Fibroblast of villous mesenchyme (primary cell): ENCODE data around the gene DCAF8. TPM values are rescaled to one million over a fixed set of nuclear protein-coding genes. Genes with fewer than 3 reads are reported as not detected.
"Not testable (repeated sequence)": the region's sequence is repeated elsewhere in the genome, so short reads cannot be mapped to it uniquely, and the experiment has no call there.

ENCODE experiments used
- DNase-seq: peaks from one replicate; pipeline ENCODE4 v3.0.0-alpha.2; 2010; ENCODE audit warnings: low read depth
- H3K4me3 ChIP-seq: 2 replicates; pipeline ENCODE4 v1.5.1; 2011; ENCODE audit warnings: low read depth, mild to moderate bottlenecking, low read length
- total RNA-seq: library from RNA; depleted of rRNA; stranded (reverse); fragments of >200 nt; gene quantifications from 2 replicates; pipeline ENCODE4 v1.2.3, GENCODE V29; 2012
- TF ChIP-seq, protein P1 (sequence below): IDR thresholded peaks from 2 replicates; pipeline ENCODE4 v1.5.1; 2012; ENCODE audit warnings: low read depth, mild to moderate bottlenecking, low read length; ENCODE audit not compliant: insufficient read depth

The DCAF8 gene
- total RNA-seq, 1 donor: 75.1 TPM

DNA sequence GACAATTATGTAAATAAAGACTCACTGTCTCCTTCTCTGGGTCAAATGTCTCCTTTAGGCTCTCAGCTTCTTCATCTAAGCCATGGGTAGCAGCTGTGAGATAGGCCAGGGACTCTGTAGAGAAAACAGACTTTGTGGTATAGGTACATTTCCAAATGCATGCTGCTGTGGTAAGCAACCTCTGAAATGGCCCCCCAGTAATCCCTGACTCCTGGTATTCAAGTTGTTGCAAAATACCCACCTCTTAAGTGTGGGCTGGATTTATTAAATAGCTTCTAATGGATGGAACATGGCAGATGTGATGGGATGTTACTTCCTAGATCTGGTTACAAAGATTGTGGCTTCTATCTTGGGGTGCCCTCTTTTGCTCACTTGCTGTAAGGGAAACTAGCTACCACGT is 33.7 kb upstream of the DCAF8 start:
- no peak overlapping the region for H3K4me3 ChIP-seq
- DNase-seq: peak; percentile 33
- TF ChIP-seq, protein P1, sequence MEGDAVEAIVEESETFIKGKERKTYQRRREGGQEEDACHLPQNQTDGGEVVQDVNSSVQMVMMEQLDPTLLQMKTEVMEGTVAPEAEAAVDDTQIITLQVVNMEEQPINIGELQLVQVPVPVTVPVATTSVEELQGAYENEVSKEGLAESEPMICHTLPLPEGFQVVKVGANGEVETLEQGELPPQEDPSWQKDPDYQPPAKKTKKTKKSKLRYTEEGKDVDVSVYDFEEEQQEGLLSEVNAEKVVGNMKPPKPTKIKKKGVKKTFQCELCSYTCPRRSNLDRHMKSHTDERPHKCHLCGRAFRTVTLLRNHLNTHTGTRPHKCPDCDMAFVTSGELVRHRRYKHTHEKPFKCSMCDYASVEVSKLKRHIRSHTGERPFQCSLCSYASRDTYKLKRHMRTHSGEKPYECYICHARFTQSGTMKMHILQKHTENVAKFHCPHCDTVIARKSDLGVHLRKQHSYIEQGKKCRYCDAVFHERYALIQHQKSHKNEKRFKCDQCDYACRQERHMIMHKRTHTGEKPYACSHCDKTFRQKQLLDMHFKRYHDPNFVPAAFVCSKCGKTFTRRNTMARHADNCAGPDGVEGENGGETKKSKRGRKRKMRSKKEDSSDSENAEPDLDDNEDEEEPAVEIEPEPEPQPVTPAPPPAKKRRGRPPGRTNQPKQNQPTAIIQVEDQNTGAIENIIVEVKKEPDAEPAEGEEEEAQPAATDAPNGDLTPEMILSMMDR: no peak

DNA sequence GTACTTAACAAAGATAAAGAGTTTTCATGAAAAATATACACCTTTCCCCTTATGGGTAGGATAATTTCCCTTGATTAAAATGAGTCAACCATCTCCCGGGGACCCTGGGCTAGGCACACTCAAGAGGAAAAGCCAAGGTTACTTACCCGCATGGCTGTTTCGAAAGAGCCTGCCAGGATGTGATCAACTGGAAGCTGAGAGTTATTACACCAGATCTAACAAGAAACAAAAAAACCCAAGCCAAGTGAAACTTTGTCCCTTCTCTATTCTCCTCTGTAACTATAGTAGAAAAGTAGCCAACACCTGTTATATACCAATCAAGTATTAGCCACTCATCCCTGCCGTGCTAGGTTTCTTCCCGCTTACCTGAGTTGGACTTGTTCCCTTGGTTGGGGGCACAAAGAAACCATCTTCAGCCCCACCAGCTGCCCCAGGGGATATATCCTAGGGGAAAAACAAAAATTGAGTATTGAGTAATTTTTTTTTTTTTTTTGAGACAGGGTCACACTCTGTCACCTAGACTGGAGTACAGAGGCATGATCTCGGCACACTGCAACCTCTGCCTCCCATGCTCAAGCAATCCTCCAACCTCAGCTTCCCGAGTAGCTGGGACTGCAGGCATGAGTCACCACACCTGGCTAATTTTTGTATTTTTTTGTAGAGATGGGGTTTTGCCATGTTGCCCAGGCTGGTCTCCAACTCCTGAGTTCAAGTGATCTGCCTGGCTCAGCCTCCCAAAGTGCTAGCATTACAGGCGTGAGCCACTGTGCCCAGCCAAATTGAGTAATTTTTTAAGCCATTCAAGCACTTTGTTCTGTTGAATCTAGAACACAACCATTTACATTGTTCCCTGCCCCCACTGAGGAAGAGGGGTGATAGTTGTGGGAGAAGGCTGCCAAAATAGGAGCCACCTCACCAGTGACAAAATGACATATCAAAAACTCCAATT is 30.9 kb upstream of the DCAF8 start:
- no peak for DNase-seq
- TF ChIP-seq, protein P1: no peak
- H3K4me3 ChIP-seq: no peak overlapping the region

DNA sequence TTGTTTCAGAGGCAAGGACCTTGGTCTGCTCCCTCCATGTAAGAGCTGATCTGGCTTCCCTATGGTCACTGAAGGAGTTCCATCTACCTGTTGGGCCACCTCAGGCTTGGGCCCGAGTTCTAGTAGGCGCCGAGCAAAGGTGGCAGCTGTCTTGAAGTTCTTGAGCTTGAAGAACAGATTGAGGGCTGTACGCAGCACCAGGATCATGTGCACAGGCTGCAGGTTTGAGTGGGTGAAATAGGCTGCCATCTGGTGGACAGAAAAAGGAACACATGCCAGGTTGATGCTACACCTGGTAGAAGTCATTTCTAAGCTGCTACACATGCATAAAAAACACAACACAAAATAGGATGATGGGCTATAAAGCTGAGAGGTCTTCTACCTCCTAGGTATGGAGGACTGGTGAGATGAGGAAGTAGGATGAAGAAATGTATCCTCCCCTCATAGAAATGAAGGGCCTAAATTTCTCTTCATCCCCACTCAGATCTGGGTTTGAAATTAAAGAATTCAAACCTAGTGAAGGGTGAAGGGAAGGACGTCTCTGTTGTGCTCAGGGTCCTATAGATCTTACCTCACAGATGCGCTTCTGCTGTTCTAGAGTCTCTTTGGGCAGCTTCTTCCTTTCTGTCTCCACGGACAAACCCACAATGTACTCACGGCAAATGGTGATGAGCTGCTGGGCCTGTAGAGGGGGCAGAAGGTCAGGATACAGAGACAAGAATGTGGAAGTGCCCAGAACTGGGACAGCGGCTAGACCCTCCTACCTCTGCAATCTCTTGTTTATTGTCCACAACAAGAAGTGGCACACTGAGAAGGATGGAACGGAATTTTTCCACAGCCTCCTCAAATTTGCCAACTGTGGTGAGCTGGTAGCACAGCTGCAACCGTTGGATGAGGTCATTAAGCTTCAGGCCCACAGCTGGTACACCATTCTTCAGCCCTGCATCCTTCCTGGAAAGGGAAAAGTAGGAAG is 29.2 kb upstream of the DCAF8 start:
- H3K4me3 ChIP-seq: no peak overlapping the region
- DNase-seq: peak; percentile 71
- TF ChIP-seq, protein P1: peak; percentile 87

DNA sequence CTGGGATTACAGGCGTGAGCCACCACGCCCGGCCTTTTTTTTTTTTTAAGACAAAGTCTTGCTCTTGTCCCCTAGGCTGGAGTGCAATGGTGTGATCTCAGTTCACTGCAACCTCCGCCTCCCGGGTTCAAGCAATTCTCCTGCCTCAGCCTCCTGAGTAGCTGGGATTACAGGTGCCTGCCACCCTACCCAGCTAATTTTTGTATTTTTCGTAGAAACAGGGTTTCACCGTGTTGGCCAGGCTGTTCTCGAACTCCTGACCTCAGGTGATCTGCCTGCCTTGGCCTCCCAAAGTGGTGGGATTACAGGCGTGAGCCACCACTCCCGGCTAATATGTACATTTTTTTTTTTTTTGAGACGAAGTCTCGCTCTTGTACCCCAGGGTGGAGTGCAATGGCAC is 25.4 kb upstream of the DCAF8 start:
- DNase-seq, H3K4me3 ChIP-seq: not testable (repeated sequence)

DNA sequence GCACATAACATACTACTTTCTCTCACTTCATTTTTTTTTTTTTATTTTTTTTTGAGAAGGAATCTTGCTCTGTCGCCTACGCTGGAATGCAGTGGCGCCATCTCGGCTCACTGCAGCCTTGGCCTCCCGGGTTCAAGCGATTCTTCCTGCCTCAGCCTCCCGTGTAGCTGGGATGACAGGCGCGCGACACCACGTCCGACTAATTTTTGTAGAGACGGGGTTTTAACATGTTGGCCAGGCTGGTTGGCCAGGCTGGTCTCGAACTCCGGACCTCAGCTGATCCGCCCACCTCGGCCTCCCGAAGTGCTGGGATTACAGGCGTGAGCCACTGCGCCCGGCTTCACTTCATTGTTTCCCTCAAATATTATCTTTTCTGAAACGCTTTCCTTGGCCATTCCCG is 23.2 kb upstream of the DCAF8 start:
- DNase-seq: no peak
- peak overlapping the region; percentile 98 for H3K4me3 ChIP-seq
- TF ChIP-seq, protein P1: no peak

DNA sequence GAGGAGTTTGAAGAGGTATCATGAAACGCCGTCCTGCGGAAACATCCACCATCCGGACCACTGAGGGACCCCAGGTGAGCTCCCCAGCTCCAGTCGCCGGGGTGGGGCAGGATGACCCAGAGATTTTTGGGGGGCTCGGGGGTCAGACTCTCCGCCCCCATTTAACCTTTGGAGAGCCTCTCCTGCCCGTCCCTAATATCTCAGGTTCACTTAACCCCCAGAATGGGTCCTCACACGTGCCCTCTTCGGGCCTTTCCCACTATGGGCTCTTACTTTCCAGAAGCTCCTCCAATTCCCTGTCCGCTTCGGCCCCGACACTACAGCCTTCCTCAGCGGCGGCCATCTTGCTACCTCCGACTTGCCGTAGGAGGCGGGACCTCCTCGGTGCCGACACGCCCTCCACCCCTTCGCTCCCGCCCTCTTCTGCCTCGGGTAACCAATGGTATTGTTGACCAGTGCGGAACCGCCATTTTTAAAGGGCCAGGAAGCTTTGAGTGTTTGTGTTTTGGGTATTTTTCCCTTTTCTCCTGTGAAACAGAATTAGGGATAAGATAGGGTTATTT is 22.5 kb upstream of the DCAF8 start, which contains the start of gene PEX19:
Gene PEX19 (minus strand): TSS at position 352 of the 563 bp plus-strand sequence. CDS start 9 bp downstream, at position 343.
- TF ChIP-seq, protein P1: no peak
- peak within 1 kb of the TSS; percentile 98 for H3K4me3 ChIP-seq
- DNase-seq: peak; percentile 96
